Esophagus muscularis mucosa (tissue), 3 donors: ENCODE results near the gene PPP2R3A.

ENCODE experiments used
- CTCF ChIP-seq, 3 experiments: fragments of 200-600 bp in 2 of 3; fragments of 450-650 bp in 1 of 3; sonication (generic) in 2 of 3; IDR thresholded peaks; one replicate each; pipeline ENCODE4 v1.5.1; 2017 to 2019; ENCODE audit warnings: antibody characterized with exemption in 3 of 3, mild to moderate bottlenecking in 2 of 3, moderate library complexity in 1 of 3
- EP300 ChIP-seq: sonication (generic); formaldehyde crosslinking; IDR thresholded peaks from one replicate; pipeline ENCODE4 v1.6.1; 2017; ENCODE audit warnings: antibody characterized with exemption

GRCh38 chr3:136194409-136195257, 229.1 kb downstream of the PPP2R3A start:
- TF ChIP-seq EP300 (no peak), CTCF (IDR thresholded peaks at IDR 0.05) (no peak)
